Astrocyte (in vitro differentiated cells and primary cell): ENCODE measurements around the gene NLGN1. TPM values are rescaled to one million over a fixed set of nuclear protein-coding genes. Genes with fewer than 3 reads are reported as not detected.

Source experiments
- DNase-seq: peaks from one replicate; pipeline ENCODE4 v3.0.0-alpha.2; 2010; ENCODE audit warnings: low read depth
- FAIRE-seq: peaks from 2 replicates; lab custom pipeline; 2011; peaks lifted over from hg19 to GRCh38; lab: Jason Lieb, UNC
- H2AFZ ChIP-seq: 2 replicates; pipeline ENCODE4 v1.6.0; 2012; ENCODE audit warnings: low read depth, low read length, inconsistent platforms
- H3K27ac ChIP-seq: 2 replicates; pipeline ENCODE4 v1.5.1; 2011; ENCODE audit warnings: low read depth, low read length, inconsistent platforms
- H3K27me3 ChIP-seq: 2 replicates; pipeline ENCODE4 v1.6.0; 2011; ENCODE audit warnings: low read length, inconsistent platforms; ENCODE audit not compliant: insufficient read depth
- H3K36me3 ChIP-seq: 2 replicates; pipeline ENCODE4 v1.5.1; 2011; ENCODE audit warnings: low read length, inconsistent platforms; ENCODE audit not compliant: insufficient read depth
- H3K4me1 ChIP-seq: 2 replicates; pipeline ENCODE4 v1.5.1; 2011; ENCODE audit warnings: low read length, inconsistent platforms; ENCODE audit not compliant: insufficient read depth
- H3K4me2 ChIP-seq: 2 replicates; pipeline ENCODE4 v1.6.0; 2012; ENCODE audit warnings: low read length, inconsistent platforms
- H3K4me3 ChIP-seq: 2 replicates; pipeline ENCODE4 v1.5.1; 2011; ENCODE audit warnings: low read depth, mild to moderate bottlenecking, low read length, inconsistent platforms; ENCODE audit not compliant: insufficient read depth
- H3K79me2 ChIP-seq: 2 replicates; pipeline ENCODE4 v1.6.0; 2012; ENCODE audit warnings: mild to moderate bottlenecking, low read length, inconsistent platforms; ENCODE audit not compliant: insufficient read depth
- H3K9ac ChIP-seq: 2 replicates; pipeline ENCODE4 v1.6.0; 2012; ENCODE audit warnings: mild to moderate bottlenecking, low read length, inconsistent platforms
- H3K9me3 ChIP-seq: 2 replicates; pipeline ENCODE4 v1.5.1; 2012; ENCODE audit warnings: low read depth, mild to moderate bottlenecking, low read length, inconsistent platforms; ENCODE audit not compliant: insufficient read depth
- H4K20me1 ChIP-seq: 2 replicates; pipeline ENCODE4 v1.6.0; 2012; ENCODE audit warnings: low read length, inconsistent platforms; ENCODE audit not compliant: insufficient read depth
- H3K27ac Mint-ChIP-seq: one replicate; pipeline ENCODE4 v1.8.0; 2021; ENCODE audit warnings: mild to moderate bottlenecking, mixed read lengths; ENCODE audit not compliant: unreplicated experiment
- H3K27me3 Mint-ChIP-seq: one replicate; pipeline ENCODE4 v1.8.0; 2021; ENCODE audit warnings: low read depth, mixed read lengths; ENCODE audit not compliant: unreplicated experiment
- H3K36me3 Mint-ChIP-seq: one replicate; pipeline ENCODE4 v1.8.0; 2021; ENCODE audit warnings: low read depth, mixed read lengths; ENCODE audit not compliant: unreplicated experiment
- H3K4me1 Mint-ChIP-seq: one replicate; pipeline ENCODE4 v1.8.0; 2021; ENCODE audit warnings: low read depth, mixed read lengths; ENCODE audit not compliant: unreplicated experiment
- H3K4me3 Mint-ChIP-seq: one replicate; pipeline ENCODE4 v1.8.0; 2021; ENCODE audit warnings: mild to moderate bottlenecking, moderate library complexity, mixed read lengths; ENCODE audit not compliant: unreplicated experiment
- H3K9me3 Mint-ChIP-seq: one replicate; pipeline ENCODE4 v1.8.0; 2021; ENCODE audit warnings: mild to moderate bottlenecking, mixed read lengths; ENCODE audit not compliant: unreplicated experiment
- CTCF ChIP-seq: IDR thresholded peaks from 2 replicates; pipeline ENCODE4 v1.5.1; 2011; ENCODE audit warnings: low read depth, mild to moderate bottlenecking, inconsistent platforms, low read length, moderate library complexity; ENCODE audit not compliant: insufficient read depth
- EZH2 ChIP-seq: IDR thresholded peaks from 2 replicates; pipeline ENCODE4 v1.6.1; 2012; ENCODE audit warnings: mild to moderate bottlenecking, low read length, inconsistent platforms; ENCODE audit not compliant: insufficient read depth
- total RNA-seq: library from RNA; stranded (reverse); gene quantifications from 2 replicates; pipeline ENCODE4 v1.2.1, GENCODE V29; 2021

NLGN1 gene
- total RNA-seq, 1 donor from 2014 or later, result 1.2 TPM

- Histone ChIP-seq H4K20me1 (no peaks in the 10 kb centered on the region), H3K79me2 (no peaks in the 10 kb centered on the region), H3K9ac (no peak overlapping the region), H3K27ac (no peak overlapping the region), H3K27me3 (no peaks in the 10 kb centered on the region), H3K4me2 (no peak overlapping the region), H3K36me3 (no peaks in the 10 kb centered on the region), H2AFZ (no peak overlapping the region), H3K4me1 (no peaks in the 10 kb centered on the region), H3K4me3 (no peak overlapping the region), H3K9me3 (no peaks in the 10 kb centered on the region)
- no peak for TF ChIP-seq EZH2
- peak; percentile 37 for TF ChIP-seq CTCF
- no peaks in the 10 kb centered on the region for H3K9me3 Mint-ChIP-seq
- H3K36me3 Mint-ChIP-seq, result no peaks in the 10 kb centered on the region
- no peaks in the 10 kb centered on the region for H3K27me3 Mint-ChIP-seq
- no peak overlapping the region for H3K4me3 Mint-ChIP-seq
- no peak for FAIRE-seq
- peak; percentile 38 for DNase-seq
- no peak overlapping the region for H3K27ac Mint-ChIP-seq
- no peaks in the 10 kb centered on the region for H3K4me1 Mint-ChIP-seq
These were observed 13.9 kb downstream of the NLGN1 start for GRCh38 chr3:173411375-173411973.

GRCh38 chr3:173416070-173416469, 18.5 kb downstream of the NLGN1 start:
- H3K4me3 ChIP-seq, result no peak overlapping the region

More at GRCh38 chr3:173416070-173416469, 18.5 kb downstream of the NLGN1 start:
- no peak for DNase-seq
- no peak overlapping the region for H2AFZ ChIP-seq
- TF ChIP-seq CTCF (no peak), EZH2 (no peak)
- H3K27ac Mint-ChIP-seq, result no peak overlapping the region
- H3K27me3 ChIP-seq, result no peaks in the 10 kb centered on the region
- no peaks in the 10 kb centered on the region for H4K20me1 ChIP-seq
- H3K4me2 ChIP-seq, result no peak overlapping the region
- H3K4me1 ChIP-seq, result no peaks in the 10 kb centered on the region
- H3K4me1 Mint-ChIP-seq, result no peaks in the 10 kb centered on the region
- H3K9me3 Mint-ChIP-seq, result peaks cover 3% of the 10 kb centered on the region
- no peak overlapping the region for H3K4me3 Mint-ChIP-seq
- FAIRE-seq, result no peak
- H3K9ac ChIP-seq, result no peak overlapping the region
- no peaks in the 10 kb centered on the region for H3K36me3 Mint-ChIP-seq
- H3K79me2 ChIP-seq, result no peaks in the 10 kb centered on the region
- no peaks in the 10 kb centered on the region for H3K27me3 Mint-ChIP-seq
- no peak overlapping the region for H3K27ac ChIP-seq
- no peaks in the 10 kb centered on the region for H3K36me3 ChIP-seq
- no peaks in the 10 kb centered on the region for H3K9me3 ChIP-seq
